Heart left ventricle (tissue), 16 donors: Measurements from ENCODE around the gene GNL1. TPM values are rescaled to one million over a fixed set of nuclear protein-coding genes. Genes with fewer than 3 reads are reported as not detected.
"Not testable (repeated sequence)": the region's sequence is repeated elsewhere in the genome, so short reads cannot be mapped to it uniquely, and the experiment has no call there.

Experiments used
- ATAC-seq, 4 donors: fragments of 200-7000 bp; cut with Tn5 transposase; one replicate each; pipeline ENCODE4 v1.9.1; 2020 to 2022; ENCODE audit warnings: moderate library complexity in 4 of 4, mild to moderate bottlenecking in 3 of 4, moderate number of reproducible peaks in 1 of 4
- DNase-seq, 5 donors: peaks; one replicate each; pipeline ENCODE4 v3.0.0-alpha.2; 2020
- H3K27ac ChIP-seq, 12 donors: fragments of 200-600 bp; sonication (generic) in 4 of 12; one replicate each; pipeline versions ENCODE4 v1.5.0 to v1.8.0; 2016 to 2022; ENCODE audit warnings: mild to moderate bottlenecking in 2 of 12
- H3K27me3 ChIP-seq, 9 donors: fragments of 200-600 bp; sonication (generic) in 2 of 9; one replicate each; pipeline versions ENCODE4 v1.5.1 to v1.8.0; 2016 to 2022; ENCODE audit warnings: mild to moderate bottlenecking in 3 of 9
- H3K36me3 ChIP-seq, 9 donors: fragments of 200-600 bp; sonication (generic) in 2 of 9; one replicate each; pipeline versions ENCODE4 v1.5.0 to v1.8.0; 2018 to 2022; ENCODE audit warnings: mild to moderate bottlenecking in 2 of 9
- H3K4me1 ChIP-seq, 12 donors: fragments of 200-600 bp; sonication (generic) in 4 of 12; one replicate each; pipeline versions ENCODE4 v1.5.0 to v1.8.0; 2016 to 2022; ENCODE audit warnings: mild to moderate bottlenecking in 3 of 12
- H3K4me3 ChIP-seq, 12 donors: fragments of 200-600 bp; sonication (generic) in 4 of 12; one replicate each; pipeline versions ENCODE4 v1.5.0 to v1.8.0; 2017 to 2022; ENCODE audit warnings: mild to moderate bottlenecking in 9 of 12, moderate library complexity in 4 of 12
- H3K9me3 ChIP-seq, 12 donors: fragments of 200-600 bp; sonication (generic) in 4 of 12; one replicate each; pipeline versions ENCODE4 v1.5.0 to v1.8.0; 2016 to 2022; ENCODE audit warnings: mild to moderate bottlenecking in 1 of 12
- CTCF ChIP-seq, 12 donors: fragments of 200-600 bp; sonication (generic) in 4 of 12; IDR thresholded peaks; one replicate each; pipeline versions ENCODE4 v1.5.0 to v1.8.0; 2018 to 2022; ENCODE audit warnings: antibody characterized with exemption in 12 of 12, mild to moderate bottlenecking in 5 of 12
- POLR2A ChIP-seq, 2 donors: fragments of 450-650 bp; IDR thresholded peaks; one replicate each; pipeline ENCODE4 v1.6.1; 2017; ENCODE audit warnings: antibody characterized with exemption in 2 of 2, mild to moderate bottlenecking in 2 of 2, moderate library complexity in 2 of 2
- WGBS, 4 donors: extraction: QIAGEN DNeasy Blood & Tissue Kit in 2 of 4; methylation state at CpG; one replicate each; pipeline versions ENCODE4 v1.1.5 to v1.1.7; 2013 to 2018; 5-methylcytosine and 5-hydroxymethylcytosine counted together
- intact Hi-C, 10 donors: fragments of 100-400 bp; cut with DNase I; formaldehyde crosslinking; loops; one replicate each; pipeline versions ENCODE4 v1.11.1 to v1.14.2; 2022
- polyA plus RNA-seq, 2 donors: library from polyadenylated mRNA; stranded (reverse); fragments of 200-250 nt; gene quantifications; one replicate each; pipeline ENCODE4 v1.2.3, GENCODE V29; 2013
- total RNA-seq, 9 donors: library from RNA; depleted of rRNA in 2 of 9; stranded (reverse); fragments of >200 nt in 2 of 9; fragmentation: NEBNext Ultra II Directional in 3 of 9; extraction: Animal tissue kit (Norgen Biotek cat#: 25700) in 3 of 9; gene quantifications; one replicate each; pipeline versions ENCODE4 v1.1.0 to v1.2.4, GENCODE V29; 2016 to 2023
- donor health status: ischemic (EF 13 %, LVEDD 7.1; RV severe dilation, severe dysfunction).
- donor health status: healthy with polysubstance abuse.
- donor health status: DM: no; HTN: yes; CAD: no.
- donor health status: DM: no; HTN: no; CAD: no.
- donor health status: ischemic (EF 25% LVEDD 6.9; RV normal size, moderate dysfunction).
- donor health status: ischemic (EF 25% LVEDD 5.7; RV mildly dilated, moderate dysfunction).
- donor health status: healthy.
- donor health status: DM: yes; HTN: yes; CAD: no.
- donor health status: ischemic (EF 35%, LVEDD 5.7; RV mildly dilated, moderate dysfunction).
- donor health status: nonischemic (EF 11% LVEDD 7.7; RV severe dilation, severe dysfunction).
- donor health status: DM: yes; HTN: yes; CAD: no.
- donor health status: PGD.
- donor health status: ischemic (EF 29% LVEDD 5.4; RV normal size, mild dysfunction).
- donor health status: nonischemic (EF 23%, LVEDD 6.1; RV moderate dilation, normal function).

The GNL1 gene
- total and polyA plus RNA-seq, 11 donors = 9.1 to 33.5 (median 17.7) TPM

DNA sequence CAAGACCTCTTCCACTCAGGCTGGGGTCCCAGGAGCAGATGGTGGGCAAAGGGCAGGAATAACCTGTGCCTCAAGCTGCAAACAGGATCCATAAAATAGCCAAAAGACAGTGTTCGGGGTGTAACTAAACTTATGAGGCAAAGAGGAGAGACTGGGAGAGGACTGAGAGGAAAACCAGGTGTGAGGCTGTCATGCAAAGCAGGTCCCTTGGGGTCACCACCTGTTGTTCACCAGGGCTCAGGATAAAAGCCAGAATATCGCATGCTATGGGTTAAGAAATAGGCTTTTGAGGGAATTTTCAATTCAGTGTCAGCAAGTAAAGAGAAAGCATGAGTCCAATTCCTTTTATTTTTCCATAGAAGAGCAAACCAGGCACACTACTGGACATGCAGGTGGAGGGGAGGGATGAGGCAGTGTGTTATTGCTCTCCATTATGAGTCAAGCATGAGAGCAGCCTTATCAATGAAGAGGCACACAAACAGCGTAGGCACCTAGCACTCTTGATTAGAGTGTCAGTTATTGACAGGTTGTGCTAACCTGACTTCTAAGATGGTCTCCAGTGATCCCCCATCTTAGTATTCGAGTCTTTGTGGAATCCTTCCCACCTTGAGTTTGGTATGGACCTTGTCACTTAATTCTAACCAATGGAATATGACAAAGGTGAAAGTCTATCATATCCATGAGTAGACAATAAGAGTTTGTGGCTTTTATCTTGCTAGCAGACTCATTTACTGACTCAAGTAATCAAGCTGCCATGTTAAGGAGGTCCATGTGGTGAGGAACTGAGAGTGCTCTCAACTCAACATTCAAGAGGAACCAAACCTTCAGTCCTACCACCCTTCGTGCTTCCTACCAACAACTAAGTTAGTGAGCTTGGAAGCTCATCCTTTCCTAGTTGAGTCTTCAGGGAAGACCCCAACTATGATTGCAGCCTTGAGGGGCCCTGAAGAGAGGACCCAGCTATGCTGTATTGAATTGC is 48.2 kb downstream of the GNL1 start:
- peak overlapping the region in 3 of 12 donors; percentile 54 to 90 (median 57) for H3K27ac ChIP-seq
- no peaks in the 10 kb centered on the region for H3K9me3 ChIP-seq
- H3K4me1 ChIP-seq = peaks cover 0 to 50% (median 0%) of the 10 kb centered on the region in 12 donors
- peak overlapping the region in 1 of 12 donors; percentile 30 for H3K4me3 ChIP-seq
- ATAC-seq = no peak
- no peak for TF ChIP-seq POLR2A (IDR thresholded peaks at IDR 0.05)
- TF ChIP-seq CTCF (IDR thresholded peaks at IDR 0.05) = no peak
- WGBS, 4 donors = 80 to 94% (median 87%) methylated on average over 5 of the region's 5 CpGs
- no peaks in the 10 kb centered on the region for H3K27me3 ChIP-seq
- DNase-seq = no peak
- no peaks in the 10 kb centered on the region for H3K36me3 ChIP-seq
- intact Hi-C loops = no loop called here

DNA sequence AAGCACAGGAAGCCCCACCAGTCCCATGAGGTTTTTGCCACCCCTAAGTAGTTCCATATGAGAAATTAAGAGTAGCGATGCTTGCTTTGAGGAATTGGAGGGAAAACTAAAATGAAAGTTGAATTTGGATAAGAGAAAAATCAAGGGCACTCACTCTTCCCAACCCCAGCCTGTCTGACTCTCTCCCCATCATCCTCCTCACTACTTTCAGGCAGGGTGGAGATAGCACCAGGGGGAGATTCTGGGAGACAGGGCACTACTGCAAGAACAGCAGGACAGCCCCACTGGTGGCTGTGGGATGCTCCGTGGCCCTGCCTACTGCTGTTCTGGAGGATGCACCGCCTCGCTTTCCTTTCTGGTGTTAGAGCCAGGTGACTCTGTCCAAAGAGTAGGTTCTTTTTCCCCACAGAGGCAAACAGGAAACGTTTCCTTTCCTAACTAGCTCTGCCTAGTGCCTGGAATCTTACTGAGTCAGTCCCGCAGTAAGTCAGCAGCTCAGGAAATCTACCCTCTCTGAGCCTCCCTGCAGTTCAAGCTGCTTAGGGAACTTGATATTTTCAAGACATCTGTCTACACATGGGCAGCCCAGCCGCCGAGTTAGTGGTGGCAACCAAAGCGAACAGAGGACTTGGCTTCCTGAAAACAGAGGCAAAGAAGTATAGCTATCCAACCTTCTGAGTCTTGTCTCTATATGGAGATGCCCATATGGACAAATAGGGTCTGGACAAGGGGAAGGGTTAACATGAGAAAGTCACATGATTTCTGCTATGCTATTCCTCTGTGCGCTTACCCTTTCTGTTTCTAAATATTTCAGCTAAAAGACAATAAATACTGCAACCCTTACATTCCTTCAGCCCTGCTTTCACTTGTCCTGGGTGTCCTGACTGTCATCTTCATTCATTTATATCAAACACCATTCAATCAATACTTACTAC is 55.6 kb downstream of the GNL1 start:
- Histone ChIP-seq H3K27me3 (no peaks in the 10 kb centered on the region), H3K4me1 (peaks cover 0 to 41% (median 8%) of the 10 kb centered on the region in 12 donors), H3K4me3 (peak overlapping the region in 2 of 12 donors; percentile 6 to 13), H3K9me3 (no peaks in the 10 kb centered on the region), H3K36me3 (no peaks in the 10 kb centered on the region), H3K27ac (peak overlapping the region; percentile 49 to 84 (median 63))
- peak; percentile 61 to 86 (median 72) for ATAC-seq
- WGBS, 4 donors = 31 to 44% (median 42%) methylated on average over 10 of the region's 10 CpGs
- peak in 1 of 5 donors; percentile 43 for DNase-seq
- TF ChIP-seq POLR2A (IDR thresholded peaks at IDR 0.05) = no peak
- intact Hi-C loops = no loop called here

DNA sequence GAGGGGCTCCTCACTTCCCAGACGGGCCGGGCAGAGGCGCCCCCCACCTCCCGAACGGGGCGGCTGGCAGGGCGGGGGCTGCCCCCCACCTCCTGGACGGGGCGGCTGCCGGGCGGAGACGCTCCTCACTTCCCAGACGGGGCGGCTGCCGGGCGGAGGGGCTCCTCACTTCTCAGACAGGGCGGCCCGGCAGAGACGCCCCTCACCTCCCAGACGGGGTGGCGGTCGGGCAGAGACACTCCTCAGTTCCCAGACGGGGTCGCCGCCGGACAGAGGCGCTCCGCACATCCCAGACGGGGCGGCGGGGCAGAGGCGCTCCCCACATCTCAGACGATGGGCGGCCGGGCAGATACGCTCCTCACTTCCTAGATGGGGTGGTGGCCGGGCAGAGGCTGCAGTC is 57.6 kb downstream of the GNL1 start:
- ATAC-seq, H3K36me3 ChIP-seq, H3K9me3 ChIP-seq, DNase-seq, H3K27ac ChIP-seq, H3K27me3 ChIP-seq, intact Hi-C loops, H3K4me3 ChIP-seq: not testable (repeated sequence)
- H3K4me1 ChIP-seq = peaks cover 0 to 59% (median 8%) of the 10 kb centered on the region in 12 donors
- WGBS, 4 donors = 90 to 94% (median 91%) methylated on average over 12 to 37 of the region's 37 CpGs

GRCh38 chr6:30497714-30498113 is 58.6 kb downstream of the GNL1 start:
- Histone ChIP-seq H3K36me3 (peaks cover 0 to 16% (median 15%) of the 10 kb centered on the region in 9 donors), H3K4me1 (peaks cover 0 to 62% (median 12%) of the 10 kb centered on the region in 12 donors), H3K4me3 (no peak overlapping the region), H3K27me3 (no peaks in the 10 kb centered on the region), H3K9me3 (no peaks in the 10 kb centered on the region), H3K27ac (peak overlapping the region in 1 of 12 donors; percentile 67)
- no peak for TF ChIP-seq CTCF (IDR thresholded peaks at IDR 0.05)
- no peak for TF ChIP-seq POLR2A (IDR thresholded peaks at IDR 0.05)
- DNase-seq (no peak), ATAC-seq (no peak)
- WGBS, 4 donors = 61 to 89% (median 82%) methylated on average over 3 of the region's 3 CpGs
- intact Hi-C loops = no loop called here

DNA sequence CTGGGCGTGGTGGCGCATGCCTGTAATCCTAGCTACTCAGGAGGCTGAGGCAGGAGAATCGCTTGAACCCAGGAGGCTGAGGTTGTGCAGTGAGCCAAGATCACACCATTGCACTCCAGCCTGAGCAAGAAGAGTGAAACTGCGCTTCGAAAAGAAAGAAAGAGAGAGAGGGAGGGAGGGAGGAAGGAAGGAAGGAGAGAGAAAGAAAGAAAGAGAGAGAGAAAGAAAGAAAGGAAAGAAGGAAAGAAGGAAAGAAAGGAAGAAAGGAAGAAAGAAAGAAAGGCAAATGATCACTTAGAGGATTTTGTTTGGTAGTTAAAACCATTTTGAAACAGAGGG is 59.1 kb downstream of the GNL1 start:
- Histone ChIP-seq H3K4me1 (peaks cover 0 to 67% (median 15%) of the 10 kb centered on the region in 12 donors), H3K27ac (peak overlapping the region in 10 of 12 donors; percentile 5 to 77 (median 49)), H3K36me3 (peaks cover 0 to 21% (median 20%) of the 10 kb centered on the region in 9 donors)
- DNase-seq, intact Hi-C loops, H3K9me3 ChIP-seq, H3K4me3 ChIP-seq, H3K27me3 ChIP-seq, ATAC-seq: not testable (repeated sequence)
- WGBS, 4 donors = 93 to 95% (median 94%) methylated on average over 5 of the region's 5 CpGs
